GM12865 (cell line): Measurements from ENCODE around the gene KLHL12.

ENCODE experiments used
- DNase-seq: peaks from one replicate; pipeline ENCODE4 v3.0.0; 2010; ENCODE audit warnings: low read depth
- H3K4me3 ChIP-seq: 2 replicates; pipeline ENCODE4 v1.5.1; 2011; ENCODE audit warnings: mild to moderate bottlenecking, low read depth, low read length, control low read depth
- CTCF ChIP-seq: IDR thresholded peaks from 2 replicates; pipeline ENCODE4 v1.5.1; 2011; ENCODE audit warnings: low read length, control low read depth, low read depth, inconsistent platforms; ENCODE audit not compliant: insufficient read depth; ENCODE audit errors: missing control alignments

Gene KLHL12

GRCh38 chr1:202888531-202889360 is 38.3 kb downstream of the KLHL12 start, which contains the start of gene RABIF:
TSS of gene RABIF (minus strand) at chr1:202889149. CDS start at chr1:202889098, 51 bp downstream.
- DNase-seq, result peak; percentile 97
- TF ChIP-seq CTCF, result no peak
- peak within 1 kb of the TSS; percentile 85 for H3K4me3 ChIP-seq

GRCh38 chr1:202888221-202888530 is 38.9 kb downstream of the KLHL12 start:
- TF ChIP-seq CTCF, result no peak
- H3K4me3 ChIP-seq, result peak overlapping the region; percentile 85
- no peak for DNase-seq

GRCh38 chr1:202880961-202881460 is 46.0 kb downstream of the KLHL12 start:
- DNase-seq, result no peak
- no peak for TF ChIP-seq CTCF
- H3K4me3 ChIP-seq, result no peak overlapping the region

- no peak for DNase-seq
- no peak overlapping the region for H3K4me3 ChIP-seq
- TF ChIP-seq CTCF, result no peak
Observed at GRCh38 chr1:202880062-202880461, 47.0 kb downstream of the KLHL12 start.

GRCh38 chr1:202879128-202879527 is 47.9 kb downstream of the KLHL12 start:
- H3K4me3 ChIP-seq, result no peak overlapping the region
- no peak for DNase-seq
- TF ChIP-seq CTCF, result no peak

GRCh38 chr1:202873026-202873425 is 54.0 kb downstream of the KLHL12 start:
- DNase-seq, result no peak
- no peak overlapping the region for H3K4me3 ChIP-seq
- no peak for TF ChIP-seq CTCF
